SK-N-MC (cell line): Measurements from ENCODE around the gene HDX.

Experiments
- EZH2 ChIP-seq: fragments of 200-600 bp; sonication (generic); IDR thresholded peaks from one replicate; pipeline ENCODE4 v1.6.1; 2017; ENCODE audit warnings: antibody characterized with exemption
- FOXP2 ChIP-seq: optimal IDR thresholded peaks from 2 replicates; pipeline ENCODE3; 2011; ENCODE audit warnings: mild to moderate bottlenecking, moderate library complexity; ENCODE audit not compliant: insufficient read depth; ENCODE audit errors: extremely low read length, control extremely low read depth
- POLR2AphosphoS5 ChIP-seq: IDR thresholded peaks from 2 replicates; pipeline ENCODE4 v1.6.1; 2012; ENCODE audit warnings: mild to moderate bottlenecking, low read depth, low read length, borderline replicate concordance

GRCh38 chrX:84467898-84468297 lies 34.4 kb downstream of the HDX start:
- TF ChIP-seq POLR2AphosphoS5 (no peak), EZH2 (no peak), FOXP2 (no peak)
